22Rv1 (cell line): Measurements from ENCODE around the gene ANAPC13.

ENCODE experiments used
- CTCF ChIP-seq: fragments of 450-650 bp; IDR thresholded peaks from 2 replicates; pipeline ENCODE4 v1.5.1; 2017; ENCODE audit warnings: mild to moderate bottlenecking
- ZFX ChIP-seq: fragments of 450-650 bp; IDR thresholded peaks from 2 replicates; pipeline ENCODE4 v1.6.1; 2017; ENCODE audit warnings: antibody characterized with exemption, borderline replicate concordance

- TF ChIP-seq CTCF (no peak), ZFX (no peak)
Observed at GRCh38 chr3:134525293-134525692, 39.5 kb upstream of the ANAPC13 start.
